ENCODE data around the gene ANKMY1. TPM values are rescaled to one million over a fixed set of nuclear protein-coding genes. Genes with fewer than 3 reads are reported as not detected.
A peak's percentile ranks its signal among the peaks of the same experiment; 100 is the strongest.

The ANKMY1 gene
- total and polyA plus RNA-seq, 2 of the 13 experiments (the other 11 are each of a cell fraction or from before 2014, with no cell fraction given) = 11.7 to 18.8 TPM

- no peak for TF ChIP-seq NONO (IDR thresholded peaks at IDR 0.05)
- peak; percentile 88 for TF ChIP-seq NONO (CRISPR knock-in tag; conservative IDR thresholded peaks at IDR 0.05)
- no peak for TF ChIP-seq HDAC6 (IDR thresholded peaks at IDR 0.05; ENCODE audit: low read depth, low read length)
- TF ChIP-seq ZNF558 (CRISPR knock-in tag; IDR thresholded peaks at IDR 0.05; ENCODE audit: borderline replicate concordance) = no peak
- no peak for TF ChIP-seq GTF2F1 (IDR thresholded peaks at IDR 0.05; ENCODE audit: low read length)
- TF ChIP-seq NRL (CRISPR knock-in tag; IDR thresholded peaks at IDR 0.05; ENCODE audit: borderline replicate concordance) = peak; percentile 83; the same call in 1 of the 2 replicates
- TF ChIP-seq NPAS2 (CRISPR knock-in tag; IDR thresholded peaks at IDR 0.05; ENCODE audit: borderline replicate concordance) = no peak
- TF ChIP-seq, protein P1, sequence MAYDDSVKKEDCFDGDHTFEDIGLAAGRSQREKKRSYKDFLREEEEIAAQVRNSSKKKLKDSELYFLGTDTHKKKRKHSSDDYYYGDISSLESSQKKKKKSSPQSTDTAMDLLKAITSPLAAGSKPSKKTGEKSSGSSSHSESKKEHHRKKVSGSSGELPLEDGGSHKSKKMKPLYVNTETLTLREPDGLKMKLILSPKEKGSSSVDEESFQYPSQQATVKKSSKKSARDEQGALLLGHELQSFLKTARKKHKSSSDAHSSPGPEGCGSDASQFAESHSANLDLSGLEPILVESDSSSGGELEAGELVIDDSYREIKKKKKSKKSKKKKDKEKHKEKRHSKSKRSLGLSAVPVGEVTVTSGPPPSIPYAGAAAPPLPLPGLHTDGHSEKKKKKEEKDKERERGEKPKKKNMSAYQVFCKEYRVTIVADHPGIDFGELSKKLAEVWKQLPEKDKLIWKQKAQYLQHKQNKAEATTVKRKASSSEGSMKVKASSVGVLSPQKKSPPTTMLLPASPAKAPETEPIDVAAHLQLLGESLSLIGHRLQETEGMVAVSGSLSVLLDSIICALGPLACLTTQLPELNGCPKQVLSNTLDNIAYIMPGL (CRISPR knock-in tag; IDR thresholded peaks at IDR 0.05; ENCODE audit: borderline replicate concordance in 1 of 2, low read depth in 1 of 2) = peak; percentile 70 to 73; a peak in 3 of 4 replicates
- TF ChIP-seq ZNF292 (CRISPR knock-in tag; IDR thresholded peaks at IDR 0.05; ENCODE audit: borderline replicate concordance, low read depth) = no peak
- no peak for TF ChIP-seq ZNF17 (CRISPR knock-in tag; IDR thresholded peaks at IDR 0.05)
- TF ChIP-seq ZNF512 (CRISPR knock-in tag; IDR thresholded peaks at IDR 0.05) = peak; percentile 84; the same call in 1 of the 2 replicates
- TF ChIP-seq ZNF234 (CRISPR knock-in tag; conservative IDR thresholded peaks at IDR 0.05) = no peak
- peak; percentile 80 for TF ChIP-seq SPEN (CRISPR knock-in tag; IDR thresholded peaks at IDR 0.05; ENCODE audit: low read depth)
- TF ChIP-seq SNAI1 (CRISPR knock-in tag; IDR thresholded peaks at IDR 0.05; ENCODE audit: borderline replicate concordance) = peak; percentile 48
- TF ChIP-seq ZNF792 (CRISPR knock-in tag; IDR thresholded peaks at IDR 0.05) = peak; percentile 94
- peak; percentile 86; the same call in 1 of the 2 replicates for TF ChIP-seq ZNF691 (CRISPR knock-in tag; IDR thresholded peaks at IDR 0.05; ENCODE audit: borderline replicate concordance, low read depth)
- 0 out of 2 replicates have a peak, but pooled peaks have one; percentile 13 for TF ChIP-seq SOX5 (CRISPR knock-in tag; IDR thresholded peaks at IDR 0.05; ENCODE audit: borderline replicate concordance)
- TF ChIP-seq ZNF850 (CRISPR knock-in tag; conservative IDR thresholded peaks at IDR 0.05) = no peak; the same call in 1 of the 2 replicates
- peak; percentile 40; the same call in 1 of the 2 replicates for TF ChIP-seq KLF11 (CRISPR knock-in tag; IDR thresholded peaks at IDR 0.05)
- peak; percentile 46; the same call in 1 of the 2 replicates for TF ChIP-seq ZNF614 (CRISPR knock-in tag; IDR thresholded peaks at IDR 0.05; ENCODE audit: borderline replicate concordance)
- no peak for TF ChIP-seq FOXA1 (IDR thresholded peaks at IDR 0.05)
- TF ChIP-seq FOXA1 (CRISPR knock-in tag; IDR thresholded peaks at IDR 0.05) = peak; percentile 30; the same call in 1 of the 2 replicates
- peak; percentile 41; the same call in 1 of the 2 replicates for TF ChIP-seq ONECUT2 (CRISPR knock-in tag; IDR thresholded peaks at IDR 0.05)
- TF ChIP-seq HOXD1 (CRISPR knock-in tag; IDR thresholded peaks at IDR 0.05) = peak; percentile 80; the same call in 1 of the 2 replicates
- 0 out of 2 replicates have a peak, but pooled peaks have one; percentile 6 for TF ChIP-seq NFE2 (CRISPR knock-in tag; IDR thresholded peaks at IDR 0.05)
- no peak for TF ChIP-seq HINFP (CRISPR knock-in tag; IDR thresholded peaks at IDR 0.05; ENCODE audit: low read depth)
- no peak for TF ChIP-seq GZF1 (CRISPR knock-in tag; IDR thresholded peaks at IDR 0.05)
Observed at GRCh38 chr2:240560084-240560479, 2.3 kb upstream of the ANKMY1 start, which contains the start of gene DUSP28 (continued).

Data from HepG2 (cell line).